Inflammatory macrophage treated with lipopolysaccharide for 1 hour (primary cell): ENCODE measurements around the gene SLAIN2.

Source experiments
- DNase-seq, 2 donors: peaks; one replicate each; pipeline ENCODE4 v3.0.0-alpha.2; 2020 to 2022

SLAIN2 gene

DNA sequence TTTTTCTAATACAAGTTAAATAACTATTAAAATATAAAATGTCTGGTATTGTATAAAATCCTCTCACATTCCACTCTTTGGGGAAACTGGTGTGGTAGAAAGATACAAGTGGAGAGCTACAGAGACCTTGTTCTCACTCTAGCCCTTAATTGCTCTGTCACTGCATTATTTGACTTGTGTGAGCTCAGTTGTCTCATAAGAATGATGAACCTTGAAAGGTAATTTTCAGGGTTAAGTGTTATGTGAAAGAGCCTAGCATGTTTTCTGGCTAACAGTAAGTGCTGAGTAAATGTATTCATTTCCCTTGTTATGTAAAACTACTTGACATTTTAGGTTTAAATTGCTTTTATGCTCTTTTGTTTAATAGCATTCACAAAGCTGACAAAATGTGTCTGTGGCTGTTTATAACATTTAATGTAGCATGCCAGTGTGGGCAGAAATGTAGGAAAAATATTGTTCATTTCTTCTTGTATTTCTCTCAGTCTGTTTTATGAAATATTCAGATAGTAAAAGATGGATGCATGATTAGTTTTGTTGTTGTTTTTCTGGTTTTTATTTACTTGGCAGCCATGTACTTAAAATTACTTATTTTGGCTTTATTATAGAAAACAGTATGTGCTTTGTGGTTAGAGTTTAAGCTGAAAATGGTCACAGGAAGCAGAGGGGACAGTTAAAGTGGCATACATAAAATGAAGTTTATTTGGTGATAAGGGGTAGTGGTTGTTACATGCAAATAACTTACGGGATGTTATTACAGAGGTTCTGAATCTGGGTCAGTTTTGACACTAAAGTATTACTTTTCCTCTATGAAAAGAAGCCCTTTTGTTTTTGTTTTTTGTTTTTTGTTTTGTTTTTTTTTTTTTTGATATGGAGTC is 29.2 kb downstream of the SLAIN2 start:
- DNase-seq = no peak

DNA sequence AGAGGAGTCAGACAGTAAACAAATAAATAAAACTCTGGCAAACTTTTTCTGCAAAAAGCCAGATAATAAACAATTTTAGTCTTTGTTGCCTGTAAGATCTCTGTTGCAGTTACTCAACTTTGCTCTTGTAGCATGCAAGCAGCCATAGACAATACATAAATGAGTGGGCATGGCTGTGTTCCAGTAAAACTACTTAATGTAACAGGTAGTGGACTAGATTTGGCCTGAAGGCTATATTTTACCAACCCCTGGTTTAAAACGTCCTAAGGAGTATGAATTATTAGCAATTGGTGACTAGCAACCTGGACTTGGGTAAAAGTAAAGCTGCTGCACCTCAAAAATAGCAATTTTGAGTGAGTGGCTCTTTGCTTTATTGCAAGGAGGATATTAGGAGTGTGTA is 30.9 kb downstream of the SLAIN2 start:
- no peak for DNase-seq

DNA sequence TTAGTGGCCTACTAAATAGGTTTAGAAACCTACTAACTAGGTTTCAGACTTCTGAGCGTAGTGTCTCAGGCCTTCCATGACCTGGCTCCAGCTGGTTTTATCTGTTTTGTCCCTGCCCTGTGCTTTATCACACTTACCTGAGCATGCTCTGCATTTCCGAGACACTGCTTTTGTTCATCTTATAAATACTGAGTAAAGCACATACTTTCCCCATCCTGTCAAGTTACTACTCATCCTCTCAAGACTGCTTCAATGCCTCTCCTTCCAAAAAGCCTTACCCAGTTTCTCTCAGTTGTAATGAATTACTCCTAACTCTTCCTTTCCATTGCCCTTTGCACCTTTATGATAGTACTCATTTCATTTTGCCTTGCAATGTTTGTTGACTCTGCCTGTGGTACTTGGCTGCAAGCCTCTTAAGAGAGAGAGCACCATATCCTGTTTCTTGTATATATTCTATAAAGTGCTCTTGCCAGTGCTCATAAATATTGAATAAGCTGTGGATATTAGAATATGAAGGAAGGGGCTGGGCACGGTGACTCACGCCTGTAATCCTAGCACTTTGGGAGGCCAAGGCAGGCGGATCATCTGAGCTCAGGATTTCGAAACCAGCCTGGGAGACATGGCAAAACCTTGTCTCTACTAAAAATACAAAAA is 34.4 kb downstream of the SLAIN2 start:
- no peak for DNase-seq

DNA sequence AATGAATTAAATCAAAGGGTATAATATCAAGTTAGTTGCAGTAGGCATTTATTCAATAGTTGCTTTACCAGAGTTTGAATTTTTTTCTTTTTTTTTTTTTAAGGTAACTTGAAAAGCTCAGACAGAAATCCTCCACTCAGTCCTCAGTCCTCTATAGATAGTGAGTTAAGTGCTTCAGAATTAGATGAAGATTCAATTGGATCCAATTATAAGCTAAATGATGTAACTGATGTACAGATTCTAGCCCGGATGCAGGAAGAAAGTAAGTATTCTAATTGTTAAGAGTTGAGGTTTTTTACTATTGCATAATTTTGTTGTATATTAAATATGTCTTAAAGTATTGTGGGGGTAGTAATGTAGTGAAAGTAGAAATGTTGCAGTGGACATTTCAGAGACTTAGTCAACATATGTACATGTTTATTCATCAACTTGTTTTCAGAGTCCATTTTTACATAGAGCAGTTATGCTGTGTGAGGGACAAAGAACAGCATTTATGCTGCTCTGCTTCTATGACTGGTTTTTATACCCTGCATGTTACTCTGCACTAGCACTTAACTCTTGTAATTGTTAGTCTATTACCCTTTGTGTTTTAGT is 38.4 kb downstream of the SLAIN2 start:
- DNase-seq = peak; percentile 6 to 17

DNA sequence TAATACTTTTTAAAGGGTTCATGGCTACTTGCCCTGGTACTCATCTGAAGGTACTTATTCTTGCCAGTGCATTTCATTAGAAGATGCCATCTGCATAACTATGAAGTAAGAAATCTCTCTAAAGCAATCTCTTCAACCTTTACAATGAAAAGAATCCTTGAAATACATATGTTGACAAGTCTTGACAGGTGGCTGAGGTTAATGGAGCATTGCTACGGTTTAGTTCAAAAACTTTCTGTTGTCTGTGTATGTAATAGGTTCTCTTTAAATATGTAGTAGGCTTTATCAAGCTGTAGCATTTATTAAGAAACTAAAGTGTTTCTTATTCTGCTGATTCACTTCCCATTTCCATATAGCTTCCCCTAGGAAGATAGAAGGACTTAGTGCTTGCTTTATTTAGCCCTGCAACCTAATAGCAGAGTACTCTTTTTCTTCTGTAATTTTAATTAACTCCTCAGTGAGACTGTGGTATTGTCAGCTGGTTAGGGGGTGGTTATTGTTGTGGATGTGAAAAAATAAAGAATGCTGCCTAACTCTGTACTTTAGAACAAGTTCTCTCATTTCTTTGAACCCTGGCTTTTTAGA is 39.3 kb downstream of the SLAIN2 start:
- DNase-seq = peak; percentile 45 to 48

DNA sequence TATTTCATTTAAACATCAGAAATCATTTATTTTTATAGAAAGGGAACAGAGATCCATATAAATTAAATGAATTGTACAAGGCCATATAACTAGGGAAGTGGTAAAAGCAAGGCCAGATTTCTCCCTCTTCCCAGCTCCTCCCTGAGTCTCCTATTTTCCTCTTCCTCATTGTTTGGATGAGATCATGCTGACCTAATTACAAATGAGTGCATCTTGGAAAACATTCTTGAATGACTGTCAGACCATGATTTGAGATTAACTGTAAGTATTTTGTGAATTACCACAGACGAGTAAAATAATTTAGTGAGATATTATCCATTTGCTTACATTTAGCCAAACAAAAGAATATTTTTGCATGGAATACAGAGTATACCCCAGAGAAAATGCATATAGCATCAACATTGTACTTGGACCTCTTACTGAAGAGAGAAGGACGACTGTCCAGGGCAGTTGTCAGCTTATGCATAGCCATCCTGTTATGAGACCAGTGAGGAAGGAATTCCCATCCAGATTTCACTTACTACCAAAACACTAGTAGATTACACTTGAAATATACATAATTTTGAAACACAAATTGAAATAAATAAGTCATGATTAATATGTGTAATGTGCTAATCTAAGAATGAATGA is 47.3 kb downstream of the SLAIN2 start:
- DNase-seq = peak; percentile 20 to 33

DNA sequence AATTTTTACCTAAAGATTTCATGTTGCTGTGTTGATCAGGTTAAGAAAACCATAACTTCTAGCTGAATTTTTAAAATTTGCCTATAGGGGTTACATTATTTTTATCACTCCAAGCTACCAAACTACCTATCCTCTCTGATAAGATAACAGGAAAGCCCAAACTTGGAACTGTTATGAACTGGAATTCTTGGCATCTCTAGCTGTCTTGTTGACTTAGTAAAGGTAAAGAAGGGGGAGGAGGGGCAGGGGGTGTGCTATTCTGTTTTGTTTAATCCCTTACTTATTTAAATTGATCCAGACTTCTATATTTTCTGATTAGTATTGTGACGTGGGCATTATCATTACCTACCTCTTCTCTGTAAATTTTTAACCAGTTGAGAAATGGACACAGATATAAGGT is 54.7 kb downstream of the SLAIN2 start:
- no peak for DNase-seq

DNA sequence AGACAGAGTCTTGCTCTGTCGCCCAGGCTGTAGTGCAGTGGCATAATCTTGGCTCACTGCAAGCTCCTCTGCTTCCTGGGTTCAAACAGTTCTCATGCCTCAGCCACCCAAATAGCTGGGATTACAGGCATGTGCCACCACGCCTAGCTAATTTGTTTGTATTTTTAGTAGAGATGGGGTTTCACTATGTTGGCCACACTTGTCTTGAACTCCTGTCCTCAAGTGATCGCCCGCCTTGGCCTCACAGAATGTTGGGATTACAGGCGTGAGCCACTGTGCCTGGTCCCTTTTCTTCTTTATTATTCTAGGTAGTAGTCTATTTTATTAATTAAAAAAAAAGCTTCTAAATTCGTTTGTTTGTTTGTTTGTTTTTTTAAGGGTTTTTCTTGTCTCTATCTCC is 59.1 kb downstream of the SLAIN2 start:
- no peak for DNase-seq

DNA sequence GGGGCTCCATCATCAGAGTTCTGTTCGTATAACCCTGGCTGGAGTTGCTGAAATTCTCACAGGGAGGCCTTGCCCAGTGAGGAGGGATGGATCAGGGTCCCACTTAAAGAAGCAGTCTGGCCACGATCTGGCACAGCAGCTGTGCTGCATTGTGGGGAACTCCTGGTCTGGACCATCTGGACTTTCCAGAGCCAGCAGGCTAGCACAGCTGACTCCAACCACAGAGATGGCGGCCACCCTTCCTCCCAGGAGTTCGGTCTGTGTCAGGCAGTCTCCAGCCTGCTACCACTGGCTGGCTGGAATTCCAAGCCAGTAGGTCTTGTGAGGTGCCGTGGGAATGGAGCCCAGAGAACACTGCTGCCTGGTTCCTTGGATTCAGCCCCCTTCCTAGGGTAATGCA is 62.0 kb downstream of the SLAIN2 start:
- DNase-seq = no peak

DNA sequence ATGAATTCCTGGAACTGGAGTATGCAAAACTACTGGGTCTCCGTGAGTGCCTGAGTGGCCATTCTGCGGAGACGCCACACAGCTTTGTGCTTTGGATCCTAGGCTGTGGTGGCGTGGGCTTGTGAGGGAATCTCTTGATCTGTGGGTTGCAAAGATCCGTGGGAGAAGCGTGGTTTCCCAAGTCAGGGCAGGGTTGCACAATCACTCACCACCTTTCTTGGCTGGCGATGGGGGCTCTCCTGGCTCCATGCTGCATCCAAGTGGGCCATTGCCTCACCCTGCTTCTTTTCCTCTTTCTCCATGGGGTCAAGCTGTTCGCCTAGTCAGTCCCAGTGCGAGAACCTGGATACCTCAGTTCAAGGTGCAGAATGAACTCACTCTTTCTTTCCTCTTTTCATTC is 62.5 kb downstream of the SLAIN2 start:
- no peak for DNase-seq

DNA sequence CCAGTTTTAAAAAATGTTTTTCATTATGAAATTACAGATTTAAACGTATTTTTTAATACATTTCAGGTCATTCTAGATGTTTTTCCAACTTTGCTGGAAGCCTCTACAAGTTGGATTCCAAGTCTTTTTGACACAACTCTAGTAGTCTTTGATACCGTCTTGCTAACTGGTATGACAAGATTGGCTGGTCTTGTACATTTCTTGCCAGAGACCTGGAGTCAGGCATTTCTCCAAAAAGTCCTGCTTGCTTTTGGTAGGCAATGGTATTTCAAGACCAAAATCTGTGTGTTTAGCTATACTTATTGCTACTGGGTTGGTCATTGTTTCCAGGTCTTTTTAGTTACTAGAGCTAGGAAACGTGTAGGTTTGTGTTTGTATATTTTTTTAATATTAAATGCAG is 64.6 kb downstream of the SLAIN2 start:
- DNase-seq = no peak

DNA sequence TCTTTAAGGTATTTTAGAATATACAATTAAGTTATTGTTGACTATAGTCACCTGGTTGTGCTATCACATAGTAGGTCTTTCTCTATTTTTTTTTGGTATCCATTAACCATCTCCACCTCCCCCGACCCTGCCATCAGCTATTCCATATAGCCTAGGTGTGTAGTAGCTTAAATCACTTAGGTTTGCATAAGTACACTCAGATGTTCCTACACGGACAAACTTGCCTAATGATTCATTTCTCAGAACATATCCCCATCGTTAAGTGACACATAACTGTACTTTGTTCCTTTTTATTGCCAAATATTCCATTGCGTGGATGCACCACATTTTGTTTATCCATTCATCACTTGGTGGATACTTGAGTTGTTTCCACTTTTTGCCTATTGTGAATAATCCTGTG is 67.9 kb downstream of the SLAIN2 start:
- DNase-seq = no peak

DNA sequence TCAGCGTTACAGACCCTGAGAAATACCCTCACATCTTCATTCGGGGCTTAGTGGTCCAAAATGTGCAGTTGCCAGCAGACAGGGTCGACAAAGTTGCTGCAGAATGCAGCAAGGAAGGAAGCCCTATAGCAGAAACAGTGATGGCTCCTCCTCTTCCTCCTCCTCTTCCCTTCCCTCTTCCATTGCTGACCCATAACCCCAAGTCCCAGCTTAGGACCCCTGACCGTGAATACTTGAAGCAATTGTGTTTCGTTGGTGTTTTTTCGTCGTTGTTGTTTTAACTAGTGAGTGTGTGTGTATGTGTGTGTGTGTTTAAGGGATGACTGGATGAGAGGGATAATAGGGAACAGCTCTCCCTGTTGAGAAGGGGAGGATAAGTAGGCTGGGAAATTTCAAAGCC is 69.5 kb downstream of the SLAIN2 start:
- no peak for DNase-seq

DNA sequence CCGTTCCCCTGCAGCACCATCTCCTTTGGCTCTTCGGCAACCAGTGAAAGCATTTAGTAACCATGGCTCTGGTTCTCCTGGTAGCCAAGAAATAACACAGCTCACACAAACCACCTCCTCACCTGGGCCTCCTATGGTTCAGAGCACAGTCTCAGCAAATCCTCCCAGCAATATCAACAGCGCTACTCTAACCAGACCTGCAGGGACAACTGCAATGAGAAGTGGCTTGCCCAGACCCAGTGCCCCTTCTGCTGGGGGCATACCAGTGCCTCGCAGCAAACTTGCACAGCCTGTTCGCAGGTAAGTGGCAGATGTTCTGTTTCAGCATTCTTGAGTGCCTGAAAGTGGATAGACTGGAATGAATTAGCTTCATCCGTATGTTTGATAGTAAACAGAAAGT is 78.8 kb downstream of the SLAIN2 start:
- DNase-seq = no peak

DNA sequence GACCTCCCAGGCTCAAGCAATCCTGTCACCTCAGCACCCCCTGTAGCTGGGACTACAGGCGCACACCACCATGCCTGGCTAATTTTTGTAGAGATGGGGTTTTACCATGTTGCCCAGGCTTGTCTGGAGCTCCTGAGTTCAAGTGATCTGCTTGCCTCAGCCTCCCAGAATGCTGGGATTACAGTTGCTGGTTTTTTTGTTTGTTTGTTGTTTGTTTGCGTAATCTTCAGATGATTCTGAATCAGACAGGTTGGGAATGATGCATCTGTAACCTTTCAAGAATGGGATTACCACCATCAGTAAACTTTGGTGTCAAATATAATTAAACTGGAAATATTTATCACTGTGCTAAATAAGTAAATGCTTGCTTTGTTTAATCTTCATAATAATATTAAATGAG is 79.8 kb downstream of the SLAIN2 start:
- DNase-seq = no peak

DNA sequence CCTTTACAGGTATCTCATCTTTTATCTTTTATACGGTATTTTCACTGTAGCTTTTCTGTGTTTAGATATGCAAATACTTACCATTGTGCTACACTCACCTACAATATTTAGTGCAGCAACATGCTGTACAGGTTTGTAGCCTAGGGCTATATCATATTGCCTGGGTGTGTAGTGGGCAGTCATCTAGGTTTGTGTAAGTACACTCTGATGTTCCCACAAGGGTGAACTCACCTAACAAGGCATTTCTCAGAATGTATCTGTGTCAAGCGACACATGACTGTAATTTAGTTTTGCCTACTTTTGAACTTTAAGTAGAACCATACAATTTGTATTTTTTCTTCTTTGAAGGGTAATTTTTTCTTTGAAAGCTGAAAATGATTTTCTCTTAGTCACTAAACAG is 87.6 kb downstream of the SLAIN2 start:
- DNase-seq = no peak

DNA sequence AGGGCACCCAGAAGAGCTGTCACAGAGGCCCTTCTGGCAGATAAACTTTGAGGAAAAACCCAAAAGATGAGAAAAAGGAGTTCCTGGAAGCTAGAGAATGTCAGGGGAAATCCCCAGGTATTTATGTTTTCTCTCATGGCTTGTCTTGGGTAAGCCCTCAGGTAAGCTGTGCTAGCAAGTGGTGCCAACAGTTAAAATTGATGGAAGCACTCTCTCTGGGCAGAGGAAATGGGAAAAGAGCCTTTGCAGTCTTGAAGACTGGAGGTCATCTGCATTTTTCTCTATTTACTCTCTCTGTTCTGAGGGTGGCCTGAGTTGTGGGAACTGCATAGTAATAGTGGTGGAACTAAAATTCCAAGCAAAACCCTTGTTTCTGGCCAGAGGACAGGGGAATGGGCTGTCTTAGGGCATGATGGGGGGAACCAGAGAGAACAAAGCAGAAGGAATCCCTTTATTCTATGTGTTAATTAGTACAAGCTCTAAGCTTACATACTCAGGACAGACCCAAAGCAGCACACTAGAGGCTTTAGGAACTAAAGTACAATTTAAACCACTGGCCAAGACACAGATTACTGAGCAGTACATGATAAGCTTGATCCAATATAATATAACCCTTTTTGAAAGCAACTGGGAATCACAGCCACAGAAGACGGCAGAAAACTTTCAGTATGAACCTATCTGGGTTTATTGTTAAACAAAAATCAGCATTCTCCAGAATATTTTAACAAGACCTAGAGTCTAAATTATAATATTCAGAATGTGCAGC is 88.6 kb downstream of the SLAIN2 start:
- DNase-seq = no peak

DNA sequence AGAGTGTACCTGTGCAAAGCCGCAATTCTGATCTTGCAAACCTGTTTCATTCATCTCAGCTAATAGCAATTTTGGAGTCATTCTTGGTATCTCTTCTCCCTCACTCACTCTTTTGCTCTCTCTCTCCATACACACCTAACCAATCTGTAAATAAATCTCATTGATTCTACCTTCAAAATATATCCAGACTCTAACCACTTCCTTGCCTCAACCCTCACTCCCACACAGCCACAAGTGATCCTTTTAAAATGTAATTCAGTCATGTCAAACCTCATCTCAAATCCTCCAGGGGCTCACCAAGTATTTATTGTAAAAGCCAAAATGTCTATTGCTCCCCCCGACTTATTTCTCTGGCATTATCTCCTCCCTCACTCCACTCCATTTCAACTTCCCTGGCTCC is 90.1 kb downstream of the SLAIN2 start:
- DNase-seq = no peak

DNA sequence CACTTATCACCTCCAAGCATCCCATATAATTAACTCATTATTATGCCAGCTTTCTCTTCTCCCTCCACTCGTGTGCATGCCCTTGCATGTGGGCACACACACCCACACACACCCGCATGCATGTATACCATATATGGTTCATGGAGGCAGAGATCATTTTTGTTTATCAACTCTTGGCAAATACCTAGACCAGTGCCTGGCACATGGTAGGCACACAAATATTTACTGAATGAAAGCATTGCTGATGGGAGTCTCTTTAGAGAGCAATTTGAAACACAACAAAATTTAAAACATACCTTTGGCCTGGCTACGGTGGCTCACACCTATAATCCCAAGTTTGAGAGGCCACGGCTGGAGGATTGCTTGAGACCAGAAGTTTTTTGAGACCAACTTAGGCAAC is 90.7 kb downstream of the SLAIN2 start:
- DNase-seq = no peak

DNA sequence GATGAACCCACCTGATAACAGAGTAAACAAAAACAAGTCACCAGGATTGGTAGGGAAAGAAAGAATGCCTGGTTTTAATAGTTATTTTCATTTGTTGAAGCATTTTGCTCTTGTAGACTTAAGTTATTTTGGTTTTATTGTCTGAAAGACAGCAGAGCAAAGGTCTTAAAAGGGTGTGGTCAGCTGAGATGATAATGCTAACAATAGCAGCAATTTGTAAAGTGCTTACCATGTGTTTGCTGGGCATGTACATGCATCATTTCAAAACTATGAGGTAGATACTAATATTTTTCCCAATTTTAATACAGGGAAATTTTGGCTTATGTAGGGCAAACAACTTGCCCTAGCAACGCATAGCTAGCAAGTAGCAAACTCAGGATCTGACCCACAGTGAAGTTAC is 95.0 kb downstream of the SLAIN2 start:
- no peak for DNase-seq

DNA sequence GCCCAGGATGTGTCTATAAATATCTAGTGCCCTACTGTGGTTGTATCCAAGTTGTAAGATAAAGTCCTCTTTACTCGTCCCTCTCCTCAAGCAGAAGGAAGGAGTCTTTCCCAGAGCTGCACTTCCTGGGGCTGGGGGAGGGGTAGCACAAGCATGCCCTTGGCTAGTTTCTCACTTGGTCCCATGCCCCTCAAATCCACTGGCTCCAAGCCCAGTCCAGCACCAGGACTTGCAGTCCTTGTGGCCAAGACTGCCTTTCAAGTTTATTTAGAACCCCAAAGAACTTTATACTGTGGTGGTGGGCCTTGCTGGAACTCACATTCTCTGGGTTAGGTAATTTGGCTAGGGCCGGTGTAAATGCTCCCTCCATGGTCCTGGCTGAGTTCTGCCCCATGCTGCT is 98.7 kb downstream of the SLAIN2 start:
- DNase-seq = no peak

DNA sequence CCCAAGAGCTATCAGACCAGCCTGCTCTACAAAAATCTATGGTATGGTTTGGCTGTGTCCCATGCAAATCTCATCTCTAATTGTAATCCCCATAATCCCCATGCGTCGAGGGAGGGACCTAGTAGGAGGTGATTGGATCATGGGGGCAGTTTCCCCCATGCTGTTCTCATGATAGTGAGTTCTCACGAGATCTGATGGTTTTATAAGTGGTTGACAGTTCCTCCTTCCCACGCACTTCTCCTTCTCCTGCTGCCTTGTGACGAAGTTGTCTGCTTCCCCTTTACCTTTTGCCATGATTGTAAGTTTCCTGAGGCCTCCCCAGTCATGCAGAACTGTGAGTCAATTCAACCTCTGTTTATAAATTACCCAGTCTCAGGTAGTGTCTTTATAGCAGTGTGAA is 99.6 kb downstream of the SLAIN2 start:
- DNase-seq = peak; percentile 7 to 25

DNA sequence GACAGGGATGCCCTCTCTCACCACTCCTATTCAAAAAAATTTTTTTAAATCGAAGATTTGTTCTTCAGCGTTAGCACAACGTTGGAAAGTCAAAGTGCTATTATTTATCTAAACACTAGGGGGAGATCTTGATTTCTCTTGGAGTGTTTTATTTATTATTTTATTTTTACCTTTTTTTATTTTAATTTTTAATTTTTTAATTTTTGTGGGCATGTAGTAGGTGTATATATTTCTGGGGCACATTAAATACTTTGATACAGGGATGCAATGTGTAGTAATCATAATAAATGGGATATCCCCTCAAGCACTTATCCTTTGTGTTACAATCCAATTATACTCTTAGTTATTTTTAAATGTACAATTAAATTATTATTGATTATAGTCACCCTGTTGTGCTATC is 104.4 kb downstream of the SLAIN2 start:
- DNase-seq = peak in 1 of 2 donors; percentile 60
